ENCODE results near the gene MAP3K2.

The MAP3K2 gene

GRCh38 chr2:127309468-127309867 lies 78.3 kb downstream of the MAP3K2 start:
- TF ChIP-seq, protein P1, sequence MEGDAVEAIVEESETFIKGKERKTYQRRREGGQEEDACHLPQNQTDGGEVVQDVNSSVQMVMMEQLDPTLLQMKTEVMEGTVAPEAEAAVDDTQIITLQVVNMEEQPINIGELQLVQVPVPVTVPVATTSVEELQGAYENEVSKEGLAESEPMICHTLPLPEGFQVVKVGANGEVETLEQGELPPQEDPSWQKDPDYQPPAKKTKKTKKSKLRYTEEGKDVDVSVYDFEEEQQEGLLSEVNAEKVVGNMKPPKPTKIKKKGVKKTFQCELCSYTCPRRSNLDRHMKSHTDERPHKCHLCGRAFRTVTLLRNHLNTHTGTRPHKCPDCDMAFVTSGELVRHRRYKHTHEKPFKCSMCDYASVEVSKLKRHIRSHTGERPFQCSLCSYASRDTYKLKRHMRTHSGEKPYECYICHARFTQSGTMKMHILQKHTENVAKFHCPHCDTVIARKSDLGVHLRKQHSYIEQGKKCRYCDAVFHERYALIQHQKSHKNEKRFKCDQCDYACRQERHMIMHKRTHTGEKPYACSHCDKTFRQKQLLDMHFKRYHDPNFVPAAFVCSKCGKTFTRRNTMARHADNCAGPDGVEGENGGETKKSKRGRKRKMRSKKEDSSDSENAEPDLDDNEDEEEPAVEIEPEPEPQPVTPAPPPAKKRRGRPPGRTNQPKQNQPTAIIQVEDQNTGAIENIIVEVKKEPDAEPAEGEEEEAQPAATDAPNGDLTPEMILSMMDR (IDR thresholded peaks at IDR 0.05) = no peak
- Histone ChIP-seq H3K27ac (no peak overlapping the region), H3K4me3 (no peak overlapping the region)
- no peak for DNase-seq (ENCODE audit: low spot score)

DNA sequence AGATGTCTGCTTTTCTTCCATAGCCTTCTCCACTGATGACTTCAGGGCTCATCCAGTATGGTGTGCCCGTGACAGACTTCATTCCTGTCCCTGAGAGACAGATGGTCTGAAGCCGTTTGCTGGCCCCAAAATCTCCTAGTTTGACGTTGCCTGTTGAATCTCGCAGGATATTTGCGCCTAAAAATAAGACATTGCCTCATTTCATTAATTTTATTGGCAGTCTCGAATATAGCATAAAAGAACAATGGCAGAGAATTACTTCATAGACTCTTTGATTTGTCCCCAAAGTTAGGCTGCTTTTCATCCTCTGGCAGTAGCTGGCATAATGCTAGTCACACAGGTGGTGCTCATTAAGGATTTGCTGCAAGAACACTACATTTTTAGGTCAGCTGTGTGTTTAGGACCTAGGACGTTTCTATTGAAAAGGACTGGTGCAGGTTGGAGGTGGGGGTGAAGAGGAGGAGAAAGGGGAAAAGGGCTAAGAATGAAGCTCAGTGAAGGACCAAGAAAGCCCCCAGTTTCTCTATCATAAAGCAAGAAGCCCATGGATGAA lies 79.1 kb downstream of the MAP3K2 start:
- Histone ChIP-seq H3K27ac (no peak overlapping the region), H3K4me3 (no peak overlapping the region)
- TF ChIP-seq, protein P1 (IDR thresholded peaks at IDR 0.05) = no peak
- DNase-seq (ENCODE audit: low spot score) = no peak

GRCh38 chr2:127305990-127306585 lies 81.7 kb downstream of the MAP3K2 start:
- TF ChIP-seq, protein P1 (IDR thresholded peaks at IDR 0.05) = no peak
- Histone ChIP-seq H3K27ac (no peak overlapping the region), H3K4me3 (no peak overlapping the region)
- no peak for DNase-seq (ENCODE audit: low spot score)

DNA sequence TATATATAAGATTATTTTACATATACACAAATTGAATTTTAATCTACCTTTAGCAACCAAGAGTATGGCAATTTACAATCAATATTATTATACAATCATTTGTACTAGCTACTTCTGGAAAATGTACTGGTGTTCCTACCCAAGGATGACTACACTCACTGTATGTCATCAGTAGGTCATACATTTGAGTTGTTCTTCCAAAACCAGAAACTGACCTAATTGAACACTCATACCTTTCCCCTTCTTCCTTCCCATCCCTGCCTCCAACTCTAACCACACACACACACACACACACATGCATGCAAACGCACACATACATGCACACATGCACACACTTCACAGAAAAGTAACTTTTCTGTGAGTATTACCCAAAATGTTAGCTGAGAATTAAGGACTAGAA lies 85.6 kb downstream of the MAP3K2 start:
- TF ChIP-seq, protein P1 (IDR thresholded peaks at IDR 0.05) = no peak
- DNase-seq (ENCODE audit: low spot score) = no peak
- no peak overlapping the region for H3K27ac ChIP-seq
- H3K4me3 ChIP-seq = no peak overlapping the region

- DNase-seq (ENCODE audit: low spot score) = peak; percentile 84
- TF ChIP-seq, protein P1 (IDR thresholded peaks at IDR 0.05) = no peak
- Histone ChIP-seq H3K4me3 (peak within 1 kb of the TSS; percentile 100), H3K27ac (peak within 1 kb of the TSS; percentile 68 to 91)
These were observed 93.8 kb downstream of the MAP3K2 start, which contains the start of gene ERCC3 for GRCh38 chr2:127293748-127294562. Gene ERCC3, minus strand, starts transcription at chr2:127294144. Its CDS starts 63 bp downstream, at chr2:127294081.

- DNase-seq (ENCODE audit: low spot score) = no peak
- H3K27ac ChIP-seq = peak overlapping the region; percentile 68 to 91
These were observed 94.4 kb downstream of the MAP3K2 start for GRCh38 chr2:127293386-127293747.

More at GRCh38 chr2:127293386-127293747, 94.4 kb downstream of the MAP3K2 start:
- TF ChIP-seq, protein P1 (IDR thresholded peaks at IDR 0.05) = no peak
- peak overlapping the region; percentile 100 for H3K4me3 ChIP-seq

All from coronary artery (tissue), 2 donors.